Spleen (tissue), 11 donors: Measurements from ENCODE around the gene SNAPC5. TPM values are rescaled to one million over a fixed set of nuclear protein-coding genes. Genes with fewer than 3 reads are reported as not detected.

Experiments used
- DNase-seq: peaks from one replicate; pipeline ENCODE4 v3.0.0-alpha.2; 2020
- H3K27ac ChIP-seq, 8 donors: fragments of 200-600 bp; sonication (generic) in 7 of 8; 1 replicate in 4 of 8; 2 replicates in 4 of 8; pipeline versions ENCODE4 v1.5.0 to v1.8.0; 2016 to 2021; ENCODE audit warnings: inconsistent platforms in 4 of 8, mild to moderate bottlenecking in 4 of 8, moderate library complexity in 1 of 8
- H3K27me3 ChIP-seq, 7 donors: fragments of 200-600 bp; sonication (generic) in 6 of 7; replicated peaks in 1 of 7; 1 replicate in 4 of 7; 2 replicates in 3 of 7; pipeline versions ENCODE4 v1.5.0 to v1.8.0; 2016 to 2021; ENCODE audit warnings: inconsistent platforms in 3 of 7, mild to moderate bottlenecking in 1 of 7
- H3K36me3 ChIP-seq, 6 donors: fragments of 200-600 bp; sonication (generic) in 5 of 6; 1 replicate in 4 of 6; 2 replicates in 2 of 6; pipeline versions ENCODE4 v1.5.0 to v1.8.0; 2016 to 2021; ENCODE audit warnings: inconsistent platforms in 2 of 6
- H3K4me1 ChIP-seq, 6 donors: fragments of 200-600 bp; sonication (generic) in 5 of 6; 1 replicate in 3 of 6; 2 replicates in 3 of 6; pipeline versions ENCODE4 v1.5.0 to v1.8.0; 2016 to 2021; ENCODE audit warnings: inconsistent platforms in 3 of 6
- H3K4me3 ChIP-seq, 8 donors: fragments of 200-600 bp; sonication (generic) in 7 of 8; 1 replicate in 4 of 8; 2 replicates in 4 of 8; pipeline versions ENCODE4 v1.5.0 to v1.8.0; 2016 to 2021; ENCODE audit warnings: inconsistent platforms in 4 of 8, mild to moderate bottlenecking in 4 of 8, moderate library complexity in 2 of 8
- H3K9me3 ChIP-seq, 8 donors: fragments of 200-600 bp; sonication (generic) in 7 of 8; 1 replicate in 4 of 8; 2 replicates in 4 of 8; pipeline versions ENCODE4 v1.5.0 to v1.8.0; 2016 to 2021; ENCODE audit warnings: inconsistent platforms in 4 of 8
- POLR2A ChIP-seq, 3 donors: fragments of 450-650 bp; IDR thresholded peaks; one replicate each; pipeline ENCODE4 v1.5.1; 2017; ENCODE audit warnings: antibody characterized with exemption in 3 of 3, mild to moderate bottlenecking in 1 of 3
- POLR2AphosphoS5 ChIP-seq, 3 donors: sonication (generic); formaldehyde crosslinking; IDR thresholded peaks; one replicate each; pipeline ENCODE4 v1.5.1; 2017; ENCODE audit warnings: antibody characterized with exemption in 3 of 3
- WGBS, 5 donors: extraction: QIAGEN DNeasy Blood & Tissue Kit in 3 of 5; methylation state at CpG; one replicate each; pipeline versions ENCODE4 v1.1.5 to v1.1.7; 2013 to 2018; 5-methylcytosine and 5-hydroxymethylcytosine counted together
- intact Hi-C: fragments of 100-400 bp; cut with DNase I; formaldehyde crosslinking; loops from one replicate; pipeline ENCODE4 v1.15.0; 2023; ENCODE audit warnings: low total_unique reads
- polyA plus RNA-seq, 3 donors: library from polyadenylated mRNA; stranded (reverse); fragments of 200-250 nt; gene quantifications; one replicate each; pipeline ENCODE4 v1.2.1, GENCODE V29; 2013
- total RNA-seq, 7 donors: library from RNA; depleted of rRNA in 3 of 7; stranded (reverse); fragments of >200 nt in 3 of 7; fragmentation: NEBNext Ultra II Directional in 4 of 7; extraction: Animal tissue kit (Norgen Biotek cat#: 25700) in 4 of 7; gene quantifications; one replicate each; pipeline versions ENCODE4 v1.1.0 to v1.2.1, GENCODE V29; 2016 to 2021
- TF ChIP-seq, protein P1 (sequence below), 11 experiments: fragments of 200-600 bp in 7 of 11; fragments of 450-650 bp in 4 of 11; sonication (generic) in 4 of 11; IDR thresholded peaks in 8 of 11; conservative IDR thresholded peaks in 3 of 11; 1 replicate in 7 of 11; 2 replicates in 4 of 11; pipeline versions ENCODE4 v1.4.0 to v1.8.0; 2016 to 2021; ENCODE audit warnings: antibody characterized with exemption in 11 of 11, inconsistent platforms in 4 of 11, mild to moderate bottlenecking in 1 of 11
- donor health status: healthy with polysubstance abuse.
- donor health status: DM: no; HTN: no; CAD: no; lungs with moderate emphysema.
- donor health status: DM: no; HTN: no; CAD: no.
- donor health status: Bipolar disorder and iron deficiency.
- donor health status: healthy.
- donor health status: DM: no; HTN: no; CAD: no.
- donor health status: DM: yes; HTN: yes; CAD: no.

The SNAPC5 gene
- total and polyA plus RNA-seq, 10 donors, result 20.0 to 46.8 (median 26.5) TPM

DNA sequence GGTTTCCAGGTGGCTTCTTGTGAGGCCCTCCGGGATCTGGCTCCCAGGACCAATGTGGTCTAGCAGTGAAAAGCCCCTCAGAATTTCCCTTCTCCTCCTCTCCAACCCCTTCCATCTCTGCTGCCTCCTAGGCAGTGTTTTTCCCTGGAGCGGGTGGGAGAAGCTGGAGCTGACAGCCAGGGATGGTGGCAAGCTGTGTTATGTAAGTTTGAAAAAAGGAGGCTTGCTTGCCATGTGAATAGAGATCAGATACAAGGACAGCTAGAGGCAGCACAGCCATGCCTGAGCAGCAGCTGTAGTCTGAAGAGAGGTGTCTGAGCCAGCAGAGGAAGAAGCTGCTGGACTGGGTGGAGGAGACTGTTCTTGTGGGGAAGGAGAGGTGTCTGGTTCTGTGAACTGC, 20.6 kb downstream of the SNAPC5 start:
- TF ChIP-seq, protein P1, sequence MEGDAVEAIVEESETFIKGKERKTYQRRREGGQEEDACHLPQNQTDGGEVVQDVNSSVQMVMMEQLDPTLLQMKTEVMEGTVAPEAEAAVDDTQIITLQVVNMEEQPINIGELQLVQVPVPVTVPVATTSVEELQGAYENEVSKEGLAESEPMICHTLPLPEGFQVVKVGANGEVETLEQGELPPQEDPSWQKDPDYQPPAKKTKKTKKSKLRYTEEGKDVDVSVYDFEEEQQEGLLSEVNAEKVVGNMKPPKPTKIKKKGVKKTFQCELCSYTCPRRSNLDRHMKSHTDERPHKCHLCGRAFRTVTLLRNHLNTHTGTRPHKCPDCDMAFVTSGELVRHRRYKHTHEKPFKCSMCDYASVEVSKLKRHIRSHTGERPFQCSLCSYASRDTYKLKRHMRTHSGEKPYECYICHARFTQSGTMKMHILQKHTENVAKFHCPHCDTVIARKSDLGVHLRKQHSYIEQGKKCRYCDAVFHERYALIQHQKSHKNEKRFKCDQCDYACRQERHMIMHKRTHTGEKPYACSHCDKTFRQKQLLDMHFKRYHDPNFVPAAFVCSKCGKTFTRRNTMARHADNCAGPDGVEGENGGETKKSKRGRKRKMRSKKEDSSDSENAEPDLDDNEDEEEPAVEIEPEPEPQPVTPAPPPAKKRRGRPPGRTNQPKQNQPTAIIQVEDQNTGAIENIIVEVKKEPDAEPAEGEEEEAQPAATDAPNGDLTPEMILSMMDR (IDR thresholded peaks at IDR 0.05 in 8 of 11, conservative IDR thresholded peaks at IDR 0.05 in 3 of 11), result no peak
- TF ChIP-seq POLR2AphosphoS5 (IDR thresholded peaks at IDR 0.05), result no peak
- TF ChIP-seq POLR2A (IDR thresholded peaks at IDR 0.05), result no peak
- Histone ChIP-seq H3K27ac (no peak overlapping the region), H3K4me3 (no peak overlapping the region), H3K36me3 (peaks cover 0 to 41% (median 9%) of the 10 kb centered on the region in 6 donors), H3K4me1 (peaks cover 0 to 11% (median 2%) of the 10 kb centered on the region in 6 donors), H3K27me3 (no peaks in the 10 kb centered on the region), H3K9me3 (no peaks in the 10 kb centered on the region)
- DNase-seq, result no peak
- intact Hi-C loops, result no loop called here
- 87 to 98% (median 96%) methylated on average over 2 of the region's 2 CpGs for WGBS, 5 donors

DNA sequence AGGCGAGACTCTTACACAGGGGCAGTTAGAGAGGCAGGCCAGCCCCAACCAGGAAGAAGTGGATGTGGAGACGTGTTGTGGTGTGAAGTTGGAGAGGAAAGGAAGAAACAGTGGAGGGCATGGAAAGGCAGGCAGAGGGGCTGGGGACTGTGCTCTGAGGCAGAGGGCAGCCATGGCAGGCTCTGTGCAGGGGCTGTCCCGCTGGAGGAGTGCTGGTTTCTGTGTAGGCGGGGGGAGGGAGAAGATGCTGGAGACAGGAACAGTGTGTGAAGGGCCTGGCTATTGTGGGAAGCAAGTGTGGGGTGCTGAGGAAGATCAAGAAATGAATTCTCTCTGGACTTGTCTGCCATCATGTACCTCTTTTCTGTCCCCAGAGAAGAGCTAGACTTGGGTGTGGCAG, 21.0 kb downstream of the SNAPC5 start:
- no peak for DNase-seq
- intact Hi-C loops, result no loop called here
- TF ChIP-seq POLR2A (IDR thresholded peaks at IDR 0.05), result no peak
- Histone ChIP-seq H3K4me1 (peaks cover 0 to 16% (median 6%) of the 10 kb centered on the region in 6 donors), H3K36me3 (peaks cover 0 to 36% (median 5%) of the 10 kb centered on the region in 6 donors), H3K27me3 (no peaks in the 10 kb centered on the region), H3K9me3 (no peaks in the 10 kb centered on the region), H3K27ac (no peak overlapping the region), H3K4me3 (no peak overlapping the region)
- WGBS, 5 donors, result 86 to 98% (median 90%) methylated on average over 4 of the region's 4 CpGs

DNA sequence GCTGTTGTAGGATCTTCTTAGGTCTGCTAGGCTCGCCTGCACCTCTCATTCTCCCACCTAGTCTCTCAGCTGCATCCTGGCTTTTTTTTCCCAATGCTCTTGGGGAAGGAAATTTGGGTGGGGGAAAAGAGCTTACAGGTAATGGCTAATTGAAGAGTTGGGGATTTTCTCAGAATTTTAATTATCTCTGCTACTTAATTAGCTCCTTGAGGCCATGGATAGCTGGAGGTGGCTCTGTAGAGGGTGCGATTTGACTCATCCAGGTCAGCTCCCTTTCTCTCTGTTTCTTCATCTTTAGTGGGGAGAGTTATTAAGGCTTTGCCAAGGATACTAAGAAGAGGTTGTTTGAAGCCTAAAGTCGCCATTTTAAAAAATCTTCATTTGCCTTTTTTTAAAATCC, 22.6 kb downstream of the SNAPC5 start:
- 91 to 98% (median 96%) methylated on average over 3 of the region's 3 CpGs for WGBS, 5 donors
- intact Hi-C loops, result no loop called here
- Histone ChIP-seq H3K4me3 (no peak overlapping the region), H3K9me3 (no peaks in the 10 kb centered on the region), H3K27me3 (no peaks in the 10 kb centered on the region), H3K27ac (no peak overlapping the region), H3K4me1 (peaks cover 0 to 24% (median 10%) of the 10 kb centered on the region in 6 donors), H3K36me3 (peaks cover 0 to 33% (median 0%) of the 10 kb centered on the region in 6 donors)
- TF ChIP-seq POLR2A (IDR thresholded peaks at IDR 0.05), result no peak
- TF ChIP-seq, protein P1 (IDR thresholded peaks at IDR 0.05 in 8 of 11, conservative IDR thresholded peaks at IDR 0.05 in 3 of 11), result no peak
- no peak for TF ChIP-seq POLR2AphosphoS5 (IDR thresholded peaks at IDR 0.05)
- DNase-seq, result no peak

DNA sequence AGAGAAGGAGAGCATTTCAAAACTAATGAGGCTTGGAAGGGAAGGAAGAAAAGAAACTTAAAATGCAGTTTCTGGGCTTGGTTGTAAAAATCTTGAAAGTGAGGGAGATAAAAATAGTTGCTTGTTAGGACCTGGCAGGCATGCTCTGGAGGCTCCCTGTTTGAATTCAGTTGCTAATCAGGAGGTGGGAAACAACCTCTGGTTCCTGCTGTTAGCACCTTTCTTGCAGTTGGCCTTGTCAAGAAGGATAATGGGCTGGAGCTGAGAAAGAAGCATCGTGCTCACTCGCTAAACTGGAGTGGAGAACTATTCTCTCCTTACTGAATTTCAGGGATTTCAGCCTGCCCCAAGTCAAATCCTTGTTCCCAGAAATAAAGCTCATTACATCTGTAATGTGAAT, 23.4 kb downstream of the SNAPC5 start:
- intact Hi-C loops, result no loop called here
- H3K9me3 ChIP-seq, result no peaks in the 10 kb centered on the region
- no peak for DNase-seq
- H3K27ac ChIP-seq, result no peak overlapping the region
- no peaks in the 10 kb centered on the region for H3K27me3 ChIP-seq
- H3K4me3 ChIP-seq, result no peak overlapping the region
- 68 to 97% (median 94%) methylated on average over 2 of the region's 2 CpGs for WGBS, 5 donors
- H3K4me1 ChIP-seq, result peaks cover 0 to 24% (median 10%) of the 10 kb centered on the region in 6 donors
- TF ChIP-seq POLR2AphosphoS5 (IDR thresholded peaks at IDR 0.05), result no peak
- TF ChIP-seq, protein P1 (IDR thresholded peaks at IDR 0.05 in 8 of 11, conservative IDR thresholded peaks at IDR 0.05 in 3 of 11), result no peak
- TF ChIP-seq POLR2A (IDR thresholded peaks at IDR 0.05), result no peak
- peaks cover 0 to 34% (median 0%) of the 10 kb centered on the region in 6 donors for H3K36me3 ChIP-seq
